CD4-positive, alpha-beta T cell treated with Interleukin-6 for 4 hours (primary cell): ENCODE results near the gene POLR1H.
A peak's percentile ranks its signal among the peaks of the same experiment; 100 is the strongest.

Experiments
- DNase-seq: peaks from one replicate; pipeline ENCODE4 v3.0.0-alpha.2; 2020; ENCODE audit warnings: mixed read lengths

The POLR1H gene

GRCh38 chr6:30062471-30063178 is 1.6 kb downstream of the POLR1H start:
- no peak for DNase-seq

- DNase-seq: no peak
These were observed 2.2 kb downstream of the POLR1H start for GRCh38 chr6:30063315-30063714.

- DNase-seq: no peak
These were observed 5.0 kb downstream of the POLR1H start for GRCh38 chr6:30066082-30066481.

- peak; percentile 99 for DNase-seq
These were observed 5.8 kb downstream of the POLR1H start, which contains the start of gene PPP1R11 for GRCh38 chr6:30066577-30067459. PPP1R11 (plus strand) TSS chr6:30067198; CDS start chr6:30067411, 213 bp downstream.

GRCh38 chr6:30067460-30068139 is 6.5 kb downstream of the POLR1H start:
- DNase-seq: no peak

- DNase-seq: peak; percentile 23
These were observed 10.2 kb downstream of the POLR1H start for GRCh38 chr6:30071081-30071818.

GRCh38 chr6:30071858-30072257 is 10.8 kb downstream of the POLR1H start:
- no peak for DNase-seq

- DNase-seq: no peak
These were observed 12.6 kb downstream of the POLR1H start for GRCh38 chr6:30073489-30074235.

- no peak for DNase-seq
These were observed 13.4 kb downstream of the POLR1H start for GRCh38 chr6:30074331-30075093.

GRCh38 chr6:30075094-30075789 is 14.2 kb downstream of the POLR1H start, which contains the start of gene RNF39:
RNF39 (minus strand) TSS chr6:30075769; CDS start chr6:30075585, 184 bp downstream.
- DNase-seq: peak; percentile 24

GRCh38 chr6:30075790-30076732 is 15.0 kb downstream of the POLR1H start:
- DNase-seq: peak; percentile 40

GRCh38 chr6:30077218-30077617 is 16.2 kb downstream of the POLR1H start:
- no peak for DNase-seq

- DNase-seq: no peak
These were observed 26.8 kb downstream of the POLR1H start for GRCh38 chr6:30087876-30088275.

GRCh38 chr6:30091577-30092381 is 30.7 kb downstream of the POLR1H start:
- no peak for DNase-seq

GRCh38 chr6:30092852-30093543 is 31.9 kb downstream of the POLR1H start:
- no peak for DNase-seq

GRCh38 chr6:30093951-30094661 is 33.0 kb downstream of the POLR1H start:
- no peak for DNase-seq

GRCh38 chr6:30096829-30097228 is 35.8 kb downstream of the POLR1H start:
- no peak for DNase-seq
